Right kidney (tissue), 1 donor: ENCODE results near the gene PSMC3IP.

Experiments used
- DNase-seq: peaks from one replicate; pipeline ENCODE4 v3.0.0-alpha.2; 2016

PSMC3IP gene

DNA sequence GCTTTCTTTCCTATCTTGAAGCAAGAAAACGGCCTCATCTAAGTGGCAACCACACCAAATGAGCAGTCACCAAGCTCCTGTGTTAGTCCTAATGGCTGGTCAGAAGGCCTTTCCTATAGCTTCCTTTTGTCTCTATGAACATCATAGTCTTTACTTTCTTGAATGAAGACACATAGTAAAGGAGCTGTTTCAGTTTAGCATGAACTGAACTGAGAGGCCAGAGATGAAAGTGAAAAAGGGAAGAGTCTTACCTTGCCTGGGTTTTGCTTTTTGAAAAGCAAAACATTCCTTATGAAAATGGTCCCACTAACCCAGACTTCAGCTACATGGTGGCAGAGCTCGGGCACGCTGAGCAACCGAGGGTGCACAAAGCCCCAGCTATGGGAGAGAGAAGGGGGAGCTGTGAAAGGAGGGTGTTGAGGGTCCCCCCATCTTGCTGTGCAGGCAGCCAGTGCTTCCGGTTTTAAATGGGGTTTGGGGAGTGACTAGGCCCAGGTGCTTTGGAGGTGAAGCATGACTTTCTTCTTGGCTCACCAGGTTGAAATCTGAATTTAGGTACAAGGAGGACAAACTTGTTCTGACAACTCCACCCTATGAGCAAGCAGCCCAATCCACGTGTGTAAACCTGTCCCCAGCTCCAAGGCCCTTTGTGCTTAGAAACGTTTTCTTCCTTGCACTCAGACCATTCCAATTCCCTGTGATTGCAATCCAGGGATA, 9.1 kb upstream of the PSMC3IP start:
- no peak for DNase-seq

DNA sequence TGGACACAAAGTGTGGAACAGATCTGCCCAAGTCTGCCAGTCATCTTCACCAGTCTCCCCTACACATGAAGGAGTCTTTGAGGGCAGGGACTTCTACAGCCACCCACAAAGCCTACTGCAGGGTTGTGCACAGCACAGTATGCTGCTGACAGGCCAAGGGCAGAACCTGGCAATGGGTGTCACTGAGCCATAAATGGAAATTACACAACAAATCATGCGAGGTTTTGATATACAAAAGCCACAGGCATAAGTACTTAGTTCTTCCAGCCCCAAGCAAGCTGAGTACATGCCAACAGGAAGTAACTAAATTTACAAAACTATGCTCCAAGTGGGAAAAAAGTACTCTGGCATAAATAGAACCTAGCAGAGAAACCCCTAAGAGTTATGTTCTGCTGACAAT, 7.8 kb upstream of the PSMC3IP start:
- no peak for DNase-seq

- no peak for DNase-seq
Observed at GRCh38 chr17:42584880-42585279, 7.4 kb upstream of the PSMC3IP start.

DNA sequence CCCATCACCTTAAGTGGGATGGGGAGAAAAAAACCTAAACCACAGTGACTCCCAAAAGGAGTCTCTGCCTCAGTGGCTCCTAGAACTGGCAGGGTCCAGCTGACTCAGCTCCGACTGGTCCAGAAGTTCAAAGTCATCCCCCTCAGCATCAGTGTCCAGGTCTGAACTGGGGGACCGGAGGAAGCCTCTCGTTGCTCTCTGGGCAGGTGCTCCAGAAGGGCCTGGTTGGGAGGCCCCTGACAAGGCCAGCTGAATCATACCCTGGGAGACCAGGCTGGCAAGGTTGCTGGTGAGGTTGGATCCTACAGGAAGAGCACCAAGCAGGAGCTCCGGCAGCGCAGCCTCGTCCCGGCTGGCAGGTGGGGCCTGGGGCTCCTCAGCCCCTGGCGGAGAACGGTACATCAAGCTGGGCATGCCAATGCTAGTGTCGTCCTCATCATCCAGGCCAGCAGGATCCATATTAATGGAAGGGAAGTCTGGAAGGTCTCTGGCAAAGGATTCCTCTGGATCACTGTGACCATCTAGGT, 4.3 kb upstream of the PSMC3IP start:
- DNase-seq, result no peak

DNA sequence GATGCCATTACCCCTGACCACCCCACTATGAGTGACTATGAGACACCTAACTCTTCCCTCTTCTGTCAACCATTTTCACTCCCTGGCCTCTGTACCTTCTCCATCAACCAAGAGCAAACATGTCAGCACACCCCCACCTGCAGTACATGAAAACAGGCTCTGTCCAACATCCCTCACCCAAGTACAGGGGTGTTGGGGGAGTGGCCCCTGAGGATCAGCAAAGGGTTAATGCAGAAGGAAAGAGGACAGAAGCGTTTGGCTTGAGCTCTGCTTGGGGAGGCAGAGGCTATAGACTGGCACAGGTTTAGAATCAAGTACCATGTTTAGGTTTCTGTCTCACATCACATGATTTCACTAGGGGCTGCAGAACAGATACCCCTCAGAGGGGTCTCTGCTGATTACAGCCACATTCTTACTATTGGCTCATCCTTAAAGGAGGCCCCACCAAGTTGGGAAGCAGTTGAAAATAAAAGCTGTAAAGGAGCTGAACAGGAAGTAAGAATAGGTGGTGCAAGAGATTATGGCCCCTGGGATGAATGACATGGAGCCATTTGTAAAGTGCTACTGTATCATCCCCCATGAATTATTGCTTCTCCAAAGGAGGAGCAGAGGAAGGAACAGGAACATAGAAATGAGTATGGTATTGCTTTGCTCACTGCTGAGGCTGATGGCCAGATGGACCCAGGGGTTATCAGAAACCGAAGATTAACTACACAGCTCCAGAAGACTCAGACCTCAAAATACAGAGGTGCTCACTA, 2.4 kb upstream of the PSMC3IP start:
- DNase-seq, result no peak

GRCh38 chr17:42578282-42578869, 847 bp upstream of the PSMC3IP start:
- no peak for DNase-seq

DNA sequence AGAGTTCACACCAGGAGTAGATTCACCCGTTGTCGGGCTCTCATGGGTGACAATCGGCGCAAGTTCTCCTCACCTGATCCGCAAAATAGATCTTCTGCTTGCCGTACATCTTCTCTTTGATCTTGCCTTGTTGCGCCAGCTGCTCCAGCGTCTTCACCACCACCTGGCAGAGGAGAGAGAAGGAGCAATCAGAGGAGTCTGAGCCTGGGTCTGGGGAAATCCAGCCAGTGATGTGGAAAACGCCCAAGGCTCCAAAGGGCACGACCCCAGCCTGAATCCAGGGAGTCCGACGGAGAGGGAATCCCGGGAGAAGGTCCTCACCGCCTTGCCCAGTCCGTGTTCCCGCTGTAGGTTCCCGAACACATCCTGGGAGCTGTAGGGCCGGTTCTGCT, 393 bp downstream of the PSMC3IP start:
- no peak for DNase-seq

DNA sequence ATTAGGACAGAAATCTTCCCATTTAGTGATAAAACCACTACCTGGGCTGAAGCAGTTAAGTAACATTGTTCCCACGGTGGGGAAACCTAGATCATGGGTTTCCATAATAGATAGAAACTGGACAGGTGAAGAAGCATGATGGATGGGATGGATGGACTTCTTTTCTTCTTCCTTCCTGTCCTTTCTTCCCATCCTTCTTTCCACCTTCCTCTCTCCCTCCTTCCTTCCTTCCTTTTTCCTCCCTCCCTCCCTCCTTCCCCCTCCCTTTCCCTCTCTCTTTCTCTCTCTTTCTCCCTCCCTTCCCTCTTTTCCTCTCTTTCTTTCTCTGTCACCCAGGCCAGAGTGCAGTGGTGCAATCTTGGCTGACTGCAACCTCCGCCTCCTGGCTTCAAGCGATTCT, 3.1 kb downstream of the PSMC3IP start:
- DNase-seq, result no peak

DNA sequence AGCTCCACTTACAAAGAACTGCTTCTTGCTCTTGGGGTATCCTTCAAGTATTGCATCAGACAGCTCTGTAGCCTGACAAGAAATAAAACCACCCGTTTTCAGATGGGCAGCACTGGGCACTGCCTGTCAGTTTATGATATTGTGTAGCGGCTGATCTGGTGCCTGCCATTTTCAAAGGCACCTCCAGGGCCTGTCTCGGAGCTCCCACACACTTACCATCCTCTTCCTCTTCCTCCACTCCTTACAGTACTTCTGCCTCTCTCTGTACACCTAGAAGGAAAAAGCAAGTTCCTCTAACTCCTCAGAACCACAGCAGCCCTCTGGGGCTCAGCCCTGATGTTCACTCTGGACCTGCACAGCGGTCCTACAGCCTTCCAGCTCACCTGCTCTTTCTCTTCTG, 4.4 kb downstream of the PSMC3IP start:
- DNase-seq, result no peak

DNA sequence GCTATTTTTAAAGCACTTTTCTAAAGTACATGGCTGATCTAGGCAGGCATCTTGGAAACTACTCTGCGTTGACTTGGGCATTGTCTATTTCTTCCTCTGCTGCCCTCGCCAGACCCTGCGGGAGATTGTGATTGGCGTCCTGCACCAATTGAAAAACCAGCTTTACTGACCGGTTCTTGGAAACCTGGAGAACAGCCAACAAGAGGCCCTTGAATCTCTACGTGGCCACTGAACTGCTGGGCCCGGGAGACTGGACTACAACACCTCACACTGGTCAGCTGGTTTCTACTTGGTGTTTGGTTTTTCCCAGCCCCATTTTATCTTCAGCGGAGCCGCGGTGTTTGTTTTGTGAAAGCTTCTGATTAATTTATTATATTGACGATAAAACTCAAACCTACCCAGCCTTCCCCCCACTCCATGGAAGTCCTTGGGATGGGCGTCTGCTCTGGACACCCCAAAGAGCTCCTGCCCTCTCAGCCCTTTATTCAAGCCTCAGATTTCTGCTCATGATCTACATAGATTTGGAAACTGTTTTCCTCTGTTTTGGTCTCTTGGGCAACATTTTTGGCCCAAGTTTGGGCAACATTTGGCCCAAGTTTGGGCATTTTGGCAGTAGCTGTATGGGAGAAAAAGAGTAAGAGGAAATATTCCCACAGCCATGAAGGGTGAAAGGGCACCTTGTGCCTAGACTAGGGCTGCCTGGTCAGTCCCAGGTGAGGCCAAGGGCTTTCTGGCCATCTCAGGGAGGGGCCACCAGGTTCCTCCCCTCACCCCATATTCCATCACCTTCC, 5.9 kb downstream of the PSMC3IP start:
- no peak for DNase-seq

GRCh38 chr17:42568341-42569111, 9.0 kb downstream of the PSMC3IP start:
- DNase-seq, result no peak

DNA sequence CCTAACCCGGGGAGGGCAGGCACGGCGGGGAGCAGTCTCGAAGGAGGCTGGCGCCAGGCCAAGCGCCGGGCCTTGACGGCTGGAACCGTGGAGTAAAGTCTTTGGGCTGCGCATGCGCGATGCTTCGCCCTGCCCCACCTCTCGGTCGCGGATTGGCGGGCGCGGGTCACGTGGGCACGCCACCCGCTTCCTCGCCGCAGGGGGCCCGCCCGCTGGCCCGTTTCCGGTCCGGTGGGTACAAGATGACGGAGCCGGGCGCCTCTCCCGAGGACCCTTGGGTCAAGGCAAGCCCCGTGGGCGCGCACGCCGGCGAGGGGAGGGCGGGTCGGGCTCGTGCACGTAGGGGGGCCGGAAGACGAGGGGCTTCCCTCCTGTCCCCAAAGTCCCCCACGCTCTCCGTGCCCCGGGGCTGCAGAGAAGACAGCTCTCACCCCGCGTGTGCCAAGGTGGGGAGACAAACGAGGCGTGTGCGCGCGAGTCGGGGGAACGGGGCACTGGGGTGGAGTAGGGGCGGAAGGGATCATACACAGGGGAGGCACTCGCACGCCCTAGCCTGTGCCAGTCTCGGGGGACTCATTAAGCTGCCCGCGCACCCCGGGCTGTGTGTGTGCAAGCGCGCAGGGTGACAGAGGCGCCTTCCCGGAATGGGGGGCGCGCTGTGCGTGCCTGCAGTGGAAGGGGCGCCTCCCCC, 10.5 kb downstream of the PSMC3IP start, which contains the start of gene MLX:
TSS of gene MLX (plus strand) at position 218 of the 691 bp plus-strand sequence. CDS start at position 243, 25 bp downstream.
- peak; percentile 94 for DNase-seq

GRCh38 chr17:42566215-42566882, 11.2 kb downstream of the PSMC3IP start:
- no peak for DNase-seq

- no peak for DNase-seq
Observed at GRCh38 chr17:42565523-42566214, 11.9 kb downstream of the PSMC3IP start.

- DNase-seq, result no peak
Observed at GRCh38 chr17:42564815-42565522, 12.6 kb downstream of the PSMC3IP start.

GRCh38 chr17:42563950-42564349, 13.6 kb downstream of the PSMC3IP start:
- DNase-seq, result no peak

GRCh38 chr17:42563543-42563942, 14.0 kb downstream of the PSMC3IP start:
- DNase-seq, result no peak

GRCh38 chr17:42563143-42563509, 14.4 kb downstream of the PSMC3IP start:
- no peak for DNase-seq
